ENCODE results near the gene TM4SF4. TPM values are rescaled to one million over a fixed set of nuclear protein-coding genes. Genes with fewer than 3 reads are reported as not detected.

The TM4SF4 gene
- total RNA-seq, 2 donors from 2014 or later = 53.2 to 149 TPM

- Histone ChIP-seq H3K27ac (no peak overlapping the region), H3K9me3 (no peaks in the 10 kb centered on the region), H3K4me1 (no peaks in the 10 kb centered on the region), H3K27me3 (no peaks in the 10 kb centered on the region), H3K36me3 (replicated peaks in 1 of 2; ENCODE audit: insufficient read depth in 1 of 2, low read depth in 2 of 2) (no peaks in the 10 kb centered on the region), H3K4me3 (no peak overlapping the region)
- 84 to 89% methylated on average over 4 of the region's 4 CpGs for WGBS, 2 donors
- TF ChIP-seq POLR2A (IDR thresholded peaks at IDR 0.05) = no peak
- no peak for TF ChIP-seq CTCF (IDR thresholded peaks at IDR 0.05)
- DNase-seq = no peak
- ATAC-seq = no peak
- intact Hi-C loops (cut with DNase I) = no loop called here
Measured at GRCh38 chr3:149496891-149497290, 22.4 kb downstream of the TM4SF4 start.

- DNase-seq (no peak), ATAC-seq (no peak)
- Histone ChIP-seq H3K36me3 (replicated peaks in 1 of 2; ENCODE audit: insufficient read depth in 1 of 2, low read depth in 2 of 2) (no peaks in the 10 kb centered on the region), H3K4me1 (no peaks in the 10 kb centered on the region), H3K4me3 (no peak overlapping the region), H3K27ac (no peak overlapping the region), H3K9me3 (no peaks in the 10 kb centered on the region), H3K27me3 (no peaks in the 10 kb centered on the region)
- no peak for TF ChIP-seq POLR2A (IDR thresholded peaks at IDR 0.05)
- TF ChIP-seq CTCF (IDR thresholded peaks at IDR 0.05) = no peak
- intact Hi-C loops (cut with DNase I) = no loop called here
- 47 to 53% methylated on average over 4 of the region's 4 CpGs for WGBS, 2 donors
Measured at GRCh38 chr3:149497966-149498670, 23.6 kb downstream of the TM4SF4 start.

GRCh38 chr3:149501524-149501923 lies 27.0 kb downstream of the TM4SF4 start:
- intact Hi-C loops (cut with DNase I) = no loop called here
- H3K36me3 ChIP-seq (replicated peaks in 1 of 2; ENCODE audit: insufficient read depth in 1 of 2, low read depth in 2 of 2) = no peaks in the 10 kb centered on the region
- H3K27ac ChIP-seq = no peak overlapping the region
- H3K27me3 ChIP-seq = no peaks in the 10 kb centered on the region
- 85 to 100% methylated on average over 1 of the region's 1 CpG for WGBS, 2 donors
- no peaks in the 10 kb centered on the region for H3K9me3 ChIP-seq
- no peak for TF ChIP-seq POLR2A (IDR thresholded peaks at IDR 0.05)
- no peak for TF ChIP-seq CTCF (IDR thresholded peaks at IDR 0.05)
- ATAC-seq (no peak), DNase-seq (no peak)
- H3K4me1 ChIP-seq = no peaks in the 10 kb centered on the region
- H3K4me3 ChIP-seq = no peak overlapping the region

- DNase-seq = no peak
- Histone ChIP-seq H3K36me3 (replicated peaks in 1 of 2; ENCODE audit: insufficient read depth in 1 of 2, low read depth in 2 of 2) (no peaks in the 10 kb centered on the region), H3K9me3 (no peaks in the 10 kb centered on the region), H3K4me1 (peaks cover 4% of the 10 kb centered on the region), H3K4me3 (no peak overlapping the region), H3K27ac (no peak overlapping the region), H3K27me3 (no peaks in the 10 kb centered on the region)
- 64 to 73% methylated on average over 3 of the region's 3 CpGs for WGBS, 2 donors
- intact Hi-C loops (cut with DNase I) = no loop called here
- TF ChIP-seq POLR2A (IDR thresholded peaks at IDR 0.05) (no peak), CTCF (IDR thresholded peaks at IDR 0.05) (no peak)
- ATAC-seq = no peak
Measured at GRCh38 chr3:149502438-149502837, 27.9 kb downstream of the TM4SF4 start.

- Histone ChIP-seq H3K27ac (no peak overlapping the region), H3K9me3 (no peaks in the 10 kb centered on the region), H3K36me3 (replicated peaks in 1 of 2; ENCODE audit: insufficient read depth in 1 of 2, low read depth in 2 of 2) (no peaks in the 10 kb centered on the region), H3K4me1 (peaks cover 13% of the 10 kb centered on the region), H3K4me3 (no peak overlapping the region), H3K27me3 (no peaks in the 10 kb centered on the region)
- WGBS, 2 donors = 46 to 68% methylated on average over 1 of the region's 1 CpG
- DNase-seq (no peak), ATAC-seq (no peak)
- TF ChIP-seq POLR2A (IDR thresholded peaks at IDR 0.05) = no peak
- no peak for TF ChIP-seq CTCF (IDR thresholded peaks at IDR 0.05)
- intact Hi-C loops (cut with DNase I) = no loop called here
Measured at GRCh38 chr3:149506540-149506939, 32.0 kb downstream of the TM4SF4 start.

Data from body of pancreas (tissue), 4 donors.